ENCODE data around the gene TRIM69.

- TF ChIP-seq CTCF (IDR thresholded peaks at IDR 0.05; ENCODE audit: insufficient read depth, low read length) (no peak), GABPA (IDR thresholded peaks at IDR 0.05; ENCODE audit: low read depth) (no peak)
These were observed 15.7 kb upstream of the TRIM69 start for GRCh38 chr15:44720460-44721176.
